ENCODE results near the gene ADGRL2. TPM values are rescaled to one million over a fixed set of nuclear protein-coding genes. Genes with fewer than 3 reads are reported as not detected.

ADGRL2 gene
- total RNA-seq, 2 donors from 2014 or later = 83.1 to 121 TPM

DNA sequence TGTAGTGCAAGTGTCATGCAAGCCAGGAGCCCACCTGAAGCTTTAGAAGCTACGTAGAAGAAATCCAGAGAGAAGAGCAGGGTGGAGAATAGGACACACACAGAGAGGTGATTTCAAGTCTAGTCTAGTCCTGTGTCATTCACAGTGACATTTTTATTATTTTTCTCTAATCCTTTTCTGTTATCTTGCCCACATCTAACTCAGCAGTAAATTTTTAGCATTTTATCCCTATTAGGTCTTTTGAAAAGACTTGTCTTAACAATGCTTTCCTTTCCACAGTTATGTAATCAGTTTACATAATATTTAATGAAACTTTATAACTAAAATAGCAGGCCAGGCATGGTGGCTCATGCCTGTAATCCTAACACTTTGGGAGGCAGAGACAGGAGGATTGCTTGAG, 198.6 kb downstream of the ADGRL2 start:
- H3K36me3 ChIP-seq = no peaks in the 10 kb centered on the region
- H3K27ac ChIP-seq = no peak overlapping the region
- H3K4me3 ChIP-seq = no peak overlapping the region
- no peaks in the 10 kb centered on the region for H3K9me3 ChIP-seq
- DNase-seq (ENCODE audit: low spot score) = no peak
- H3K27me3 ChIP-seq = no peaks in the 10 kb centered on the region
- H3K4me1 ChIP-seq = peaks cover 0 to 4% of the 10 kb centered on the region in 2 donors
- TF ChIP-seq, protein P1, sequence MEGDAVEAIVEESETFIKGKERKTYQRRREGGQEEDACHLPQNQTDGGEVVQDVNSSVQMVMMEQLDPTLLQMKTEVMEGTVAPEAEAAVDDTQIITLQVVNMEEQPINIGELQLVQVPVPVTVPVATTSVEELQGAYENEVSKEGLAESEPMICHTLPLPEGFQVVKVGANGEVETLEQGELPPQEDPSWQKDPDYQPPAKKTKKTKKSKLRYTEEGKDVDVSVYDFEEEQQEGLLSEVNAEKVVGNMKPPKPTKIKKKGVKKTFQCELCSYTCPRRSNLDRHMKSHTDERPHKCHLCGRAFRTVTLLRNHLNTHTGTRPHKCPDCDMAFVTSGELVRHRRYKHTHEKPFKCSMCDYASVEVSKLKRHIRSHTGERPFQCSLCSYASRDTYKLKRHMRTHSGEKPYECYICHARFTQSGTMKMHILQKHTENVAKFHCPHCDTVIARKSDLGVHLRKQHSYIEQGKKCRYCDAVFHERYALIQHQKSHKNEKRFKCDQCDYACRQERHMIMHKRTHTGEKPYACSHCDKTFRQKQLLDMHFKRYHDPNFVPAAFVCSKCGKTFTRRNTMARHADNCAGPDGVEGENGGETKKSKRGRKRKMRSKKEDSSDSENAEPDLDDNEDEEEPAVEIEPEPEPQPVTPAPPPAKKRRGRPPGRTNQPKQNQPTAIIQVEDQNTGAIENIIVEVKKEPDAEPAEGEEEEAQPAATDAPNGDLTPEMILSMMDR (IDR thresholded peaks at IDR 0.05) = no peak

GRCh38 chr1:82000221-82000620, 199.5 kb downstream of the ADGRL2 start:
- H3K27ac ChIP-seq = no peak overlapping the region
- no peaks in the 10 kb centered on the region for H3K9me3 ChIP-seq
- H3K4me3 ChIP-seq = no peak overlapping the region
- no peaks in the 10 kb centered on the region for H3K36me3 ChIP-seq
- peaks cover 0 to 4% of the 10 kb centered on the region in 2 donors for H3K4me1 ChIP-seq
- no peak for DNase-seq (ENCODE audit: low spot score)
- TF ChIP-seq, protein P1 (IDR thresholded peaks at IDR 0.05) = no peak
- no peaks in the 10 kb centered on the region for H3K27me3 ChIP-seq

DNA sequence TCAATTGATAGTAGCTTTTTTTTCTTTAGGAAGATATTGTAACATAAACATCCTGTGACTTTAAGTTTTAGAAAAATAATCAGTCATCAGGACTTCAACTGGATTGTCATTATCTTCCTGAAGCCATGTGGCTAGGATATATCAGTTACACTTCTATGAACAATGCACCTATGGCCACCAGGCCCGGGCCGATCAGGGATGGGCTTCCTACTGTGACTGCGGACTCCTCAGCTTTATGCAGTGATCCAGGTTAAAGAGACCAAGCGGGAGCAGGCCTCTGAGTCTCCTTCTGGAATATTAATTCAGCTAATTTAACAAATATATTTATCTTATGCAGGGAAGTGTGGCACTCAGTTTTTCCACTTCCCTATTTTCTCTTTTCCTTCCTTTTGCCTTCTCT, 200.6 kb downstream of the ADGRL2 start:
- DNase-seq (ENCODE audit: low spot score) = no peak
- H3K4me3 ChIP-seq = no peak overlapping the region
- H3K9me3 ChIP-seq = no peaks in the 10 kb centered on the region
- no peak overlapping the region for H3K27ac ChIP-seq
- TF ChIP-seq, protein P1 (IDR thresholded peaks at IDR 0.05) = no peak
- no peaks in the 10 kb centered on the region for H3K36me3 ChIP-seq
- no peaks in the 10 kb centered on the region for H3K27me3 ChIP-seq
- peaks cover 0 to 4% of the 10 kb centered on the region in 2 donors for H3K4me1 ChIP-seq

DNA sequence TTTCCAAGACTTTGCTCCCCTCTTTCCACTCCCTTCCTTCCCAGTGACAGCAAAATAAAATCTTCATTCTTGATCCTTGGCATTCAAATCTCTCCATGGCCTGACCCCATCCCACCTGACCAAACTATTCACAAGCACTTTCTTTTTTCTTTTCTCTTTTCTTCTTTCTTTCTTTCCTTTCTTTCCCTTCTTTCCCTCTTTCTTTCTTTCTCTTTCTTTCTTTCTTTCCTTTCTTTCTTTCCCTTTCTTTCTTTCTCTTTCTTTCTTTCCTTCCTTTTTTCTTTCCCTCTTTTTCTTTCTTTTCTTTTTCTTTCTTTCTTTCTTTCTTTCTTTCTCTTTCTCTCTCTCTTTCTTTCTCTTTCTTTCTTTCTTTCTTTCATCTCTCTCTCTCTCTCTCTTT, 207.1 kb downstream of the ADGRL2 start:
- Histone ChIP-seq H3K27me3 (no peaks in the 10 kb centered on the region), H3K9me3 (no peaks in the 10 kb centered on the region), H3K36me3 (no peaks in the 10 kb centered on the region), H3K4me1 (no peaks in the 10 kb centered on the region), H3K4me3 (no peak overlapping the region), H3K27ac (no peak overlapping the region)
- DNase-seq (ENCODE audit: low spot score) = no peak
- TF ChIP-seq, protein P1 (IDR thresholded peaks at IDR 0.05) = no peak

- Histone ChIP-seq H3K27me3 (no peaks in the 10 kb centered on the region), H3K36me3 (no peaks in the 10 kb centered on the region), H3K4me3 (no peak overlapping the region), H3K4me1 (no peaks in the 10 kb centered on the region), H3K27ac (no peak overlapping the region), H3K9me3 (no peaks in the 10 kb centered on the region)
- TF ChIP-seq, protein P1 (IDR thresholded peaks at IDR 0.05) = no peak
- no peak for DNase-seq (ENCODE audit: low spot score)
Measured at GRCh38 chr1:82013702-82014101, 213.0 kb downstream of the ADGRL2 start.

DNA sequence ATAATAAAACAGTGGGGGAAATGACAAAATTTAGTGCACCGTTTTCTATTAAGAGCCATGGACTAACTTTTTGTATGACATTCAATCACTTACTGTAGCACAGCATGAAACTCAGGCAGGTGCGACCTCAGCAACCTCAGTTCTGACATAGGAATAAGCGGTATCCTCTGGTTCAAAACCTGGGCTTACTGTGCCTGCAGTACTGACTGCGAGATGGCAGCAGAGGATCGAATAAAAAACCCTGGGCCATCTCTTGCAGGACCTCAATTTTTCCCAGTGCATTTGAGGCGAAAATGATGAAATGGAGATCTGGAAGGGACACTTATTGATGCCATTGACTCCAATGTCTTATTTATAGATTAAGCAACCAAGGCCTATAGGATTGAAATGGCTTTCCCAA, 214.7 kb downstream of the ADGRL2 start:
- H3K4me3 ChIP-seq = no peak overlapping the region
- no peaks in the 10 kb centered on the region for H3K9me3 ChIP-seq
- no peak overlapping the region for H3K27ac ChIP-seq
- no peaks in the 10 kb centered on the region for H3K4me1 ChIP-seq
- TF ChIP-seq, protein P1 (IDR thresholded peaks at IDR 0.05) = no peak
- DNase-seq (ENCODE audit: low spot score) = no peak
- H3K36me3 ChIP-seq = no peaks in the 10 kb centered on the region
- no peaks in the 10 kb centered on the region for H3K27me3 ChIP-seq
